ENCODE data around the gene OR2V2.

The OR2V2 gene

GRCh38 chr5:181151146-181151545, 3.8 kb downstream of the OR2V2 start:
- no peak for DNase-seq (ENCODE audit: low read depth)
- H3K4me3 ChIP-seq (ENCODE audit: low read depth, low read length) = no peak overlapping the region
- in situ Hi-C loops (cut with HindIII; ENCODE audit: low sequenced_read_pairs) = no loop called here
- no peak for TF ChIP-seq CTCF (IDR thresholded peaks at IDR 0.05; ENCODE audit: low read depth, low read length, missing control alignments)

DNA sequence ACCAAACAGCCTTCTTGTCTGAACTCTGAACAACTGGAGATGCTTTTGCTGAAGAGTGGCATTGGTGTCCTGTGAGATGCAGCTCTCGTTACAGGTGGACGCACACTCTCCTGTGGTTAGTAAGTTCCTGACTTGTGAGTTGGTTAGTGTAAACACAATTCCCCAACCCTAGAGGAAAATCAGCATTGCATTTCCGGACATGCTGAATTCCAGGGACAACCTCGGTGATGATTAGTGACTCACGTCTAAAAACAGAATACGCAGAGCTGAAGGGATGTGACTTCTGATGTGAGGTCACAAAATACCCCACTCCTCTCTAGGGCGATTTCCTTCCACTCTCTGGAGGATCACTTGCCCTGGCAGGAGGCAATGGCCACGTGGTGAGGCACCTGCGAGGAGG, 5.0 kb downstream of the OR2V2 start:
- DNase-seq (ENCODE audit: low read depth) = no peak
- no peak overlapping the region for H3K4me3 ChIP-seq (ENCODE audit: low read depth, low read length)
- in situ Hi-C loops (cut with HindIII; ENCODE audit: low sequenced_read_pairs) = no loop called here
- TF ChIP-seq CTCF (IDR thresholded peaks at IDR 0.05; ENCODE audit: low read depth, low read length, missing control alignments) = no peak

GRCh38 chr5:181153814-181154213, 6.4 kb downstream of the OR2V2 start:
- H3K4me3 ChIP-seq (ENCODE audit: low read depth, low read length) = no peak overlapping the region
- no peak for TF ChIP-seq CTCF (IDR thresholded peaks at IDR 0.05; ENCODE audit: low read depth, low read length, missing control alignments)
- DNase-seq (ENCODE audit: low read depth) = no peak
- in situ Hi-C loops (cut with HindIII; ENCODE audit: low sequenced_read_pairs) = no loop called here

DNA sequence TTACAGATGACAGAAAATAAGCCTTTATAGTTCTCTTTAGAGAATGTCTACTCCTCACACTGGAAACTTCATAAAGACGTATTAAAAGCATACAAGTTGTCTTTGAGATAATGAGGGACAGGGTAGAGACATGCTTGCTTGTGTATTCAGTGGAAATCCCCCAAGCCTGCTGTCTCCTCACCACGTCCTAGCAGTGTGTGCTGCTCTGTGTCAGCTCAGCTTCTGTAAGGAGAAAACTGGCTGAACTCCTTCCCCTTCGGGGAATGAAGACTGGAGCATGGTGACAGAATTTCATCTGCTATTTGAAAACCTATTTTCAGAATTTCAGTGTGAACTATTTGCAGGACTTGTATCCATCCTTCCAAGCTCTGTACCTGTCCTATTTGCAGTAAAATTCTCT, 9.4 kb downstream of the OR2V2 start:
- in situ Hi-C loops (cut with HindIII; ENCODE audit: low sequenced_read_pairs) = no loop called here
- DNase-seq (ENCODE audit: low read depth) = no peak
- H3K4me3 ChIP-seq (ENCODE audit: low read depth, low read length) = no peak overlapping the region
- no peak for TF ChIP-seq CTCF (IDR thresholded peaks at IDR 0.05; ENCODE audit: low read depth, low read length, missing control alignments)

- in situ Hi-C loops (cut with HindIII; ENCODE audit: low sequenced_read_pairs) = no loop called here
- TF ChIP-seq CTCF (IDR thresholded peaks at IDR 0.05; ENCODE audit: low read depth, low read length, missing control alignments) = no peak
- no peak overlapping the region for H3K4me3 ChIP-seq (ENCODE audit: low read depth, low read length)
- no peak for DNase-seq (ENCODE audit: low read depth)
Observed at GRCh38 chr5:181158869-181159268, 11.5 kb downstream of the OR2V2 start.

GRCh38 chr5:181159286-181160151, 12.1 kb downstream of the OR2V2 start:
- H3K4me3 ChIP-seq (ENCODE audit: low read depth, low read length) = no peak overlapping the region
- in situ Hi-C loops (cut with HindIII; ENCODE audit: low sequenced_read_pairs) = no loop called here
- peak; percentile 46 for DNase-seq (ENCODE audit: low read depth)
- TF ChIP-seq CTCF (IDR thresholded peaks at IDR 0.05; ENCODE audit: low read depth, low read length, missing control alignments) = peak; percentile 95
